Cerebellar nuclear complex (tissue), 1 donor: Measurements from ENCODE around the gene MICAL3.
A peak's percentile ranks its signal among the peaks of the same experiment; 100 is the strongest.
"Not testable (repeated sequence)": the region's sequence is repeated elsewhere in the genome, so short reads cannot be mapped to it uniquely, and the experiment has no call there.

Experiments used
- DNase-seq, 2 experiments: peaks; one replicate each; lab custom pipeline; 2025; lab: John Stamatoyannopoulos, UW

Gene MICAL3

DNA sequence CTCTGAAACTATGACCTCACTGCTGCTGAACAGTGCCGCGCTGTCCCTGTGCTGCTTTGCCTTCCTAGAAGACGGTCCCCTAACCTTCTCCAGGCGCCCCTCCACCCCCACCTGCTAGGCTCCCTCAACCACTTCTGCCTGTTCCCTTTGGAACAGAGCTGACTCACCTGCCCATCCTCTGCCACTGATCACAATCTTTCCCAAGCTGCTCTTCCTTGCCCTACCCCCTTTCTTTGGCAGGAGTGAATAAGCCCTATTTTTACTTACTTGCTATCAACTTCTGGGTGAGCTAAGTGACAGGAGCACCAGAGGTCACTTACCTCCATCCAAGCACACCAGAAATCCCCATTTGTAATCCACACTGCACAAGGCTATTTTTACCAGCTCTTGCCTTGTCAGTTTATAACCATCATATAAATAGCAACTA, 134.1 kb downstream of the MICAL3 start:
- DNase-seq = no peak

DNA sequence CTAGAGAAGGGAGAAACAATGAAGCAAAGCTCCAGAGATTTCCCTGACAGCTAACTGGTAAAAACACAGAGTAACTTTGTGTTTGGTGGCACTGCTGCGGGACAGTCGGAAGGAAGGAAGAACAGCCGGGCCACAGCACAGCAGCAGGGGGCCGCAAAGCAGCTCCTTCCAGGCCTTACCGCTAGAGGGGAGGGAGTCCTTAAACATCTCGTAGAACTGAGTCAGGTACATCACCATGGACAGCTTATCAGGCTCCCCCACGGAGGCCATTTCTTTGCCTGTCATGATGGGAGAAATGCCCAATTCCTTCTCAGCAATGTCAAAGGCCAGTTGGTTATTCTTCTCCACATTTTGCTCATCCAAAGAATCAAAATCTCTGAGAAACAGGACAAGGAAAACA, 135.5 kb downstream of the MICAL3 start:
- DNase-seq = no peak

DNA sequence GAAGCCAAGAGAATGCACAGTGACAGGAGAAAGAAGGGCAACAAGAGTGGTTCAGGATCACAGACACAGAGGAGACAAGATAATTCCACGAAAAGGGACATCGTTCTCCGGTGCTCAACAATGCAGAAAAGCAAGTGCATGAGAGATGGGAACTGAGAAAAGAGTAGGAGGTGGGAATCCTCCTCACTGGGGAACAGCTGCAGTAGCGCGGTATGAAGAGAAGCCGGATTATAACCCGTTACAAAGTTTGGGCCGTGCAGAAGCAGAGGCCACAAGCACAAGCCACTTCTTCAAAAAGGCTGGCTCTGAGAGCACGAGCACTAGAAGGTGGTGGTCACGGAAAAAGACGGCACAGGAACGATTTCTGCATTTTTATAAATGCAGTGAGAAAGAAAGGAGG, 135.9 kb downstream of the MICAL3 start:
- no peak for DNase-seq

DNA sequence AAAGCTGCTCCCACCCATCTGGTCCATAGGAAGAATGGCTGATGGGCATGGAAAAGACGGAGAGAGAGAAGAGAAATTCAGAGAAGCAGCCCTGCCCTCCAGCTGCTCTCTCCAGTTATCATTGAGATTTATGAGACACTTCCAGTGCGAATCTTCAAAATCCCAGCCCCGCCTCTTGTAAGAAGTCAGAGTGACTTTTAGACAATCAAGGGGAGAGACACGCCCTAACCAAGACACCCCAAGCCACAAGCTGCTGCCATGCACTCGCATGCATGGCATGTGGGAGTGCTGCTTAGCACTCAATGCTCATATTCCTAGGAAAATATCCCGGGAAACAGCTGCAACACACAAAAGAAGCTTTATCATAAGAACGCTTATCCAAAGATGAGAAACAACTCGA, 139.5 kb downstream of the MICAL3 start:
- DNase-seq = no peak

DNA sequence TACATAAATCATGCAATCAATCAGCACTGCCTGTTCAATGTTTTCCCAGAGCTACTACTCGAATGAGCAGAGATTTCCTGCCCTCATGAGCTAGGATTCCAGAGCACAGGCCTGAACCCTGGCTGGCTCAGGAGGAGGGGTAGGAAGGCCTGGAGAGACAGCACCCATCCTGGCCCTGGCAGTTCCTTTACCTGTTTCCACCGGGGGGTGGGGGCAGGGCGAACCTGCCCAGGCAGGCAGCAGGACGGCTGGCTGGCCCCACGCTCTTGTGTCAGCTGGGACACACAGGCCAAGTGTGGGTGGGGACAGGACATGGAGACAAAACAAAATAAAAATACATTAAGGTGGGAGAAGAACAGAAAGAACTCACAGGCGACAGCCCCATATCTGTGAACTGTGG, 140.3 kb downstream of the MICAL3 start:
- DNase-seq = no peak

DNA sequence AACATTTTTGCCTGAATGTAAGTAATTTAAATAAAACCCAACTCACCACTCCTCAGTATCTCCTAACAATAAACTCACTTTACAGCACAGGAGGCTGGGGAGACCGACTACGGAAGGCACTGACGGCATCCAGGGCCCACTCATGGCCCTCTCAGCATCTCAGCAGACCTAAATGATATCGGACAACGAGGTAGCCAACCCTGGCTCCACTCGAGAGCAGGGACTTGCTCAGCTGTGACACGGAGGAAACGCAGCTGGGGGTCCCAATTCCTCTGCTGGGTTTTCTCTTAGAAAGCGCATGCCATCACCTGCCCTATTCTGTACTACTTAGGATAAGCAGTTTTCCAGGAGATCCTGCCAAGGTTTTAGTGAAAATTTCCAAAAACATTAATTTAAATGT, 141.0 kb downstream of the MICAL3 start:
- no peak for DNase-seq

DNA sequence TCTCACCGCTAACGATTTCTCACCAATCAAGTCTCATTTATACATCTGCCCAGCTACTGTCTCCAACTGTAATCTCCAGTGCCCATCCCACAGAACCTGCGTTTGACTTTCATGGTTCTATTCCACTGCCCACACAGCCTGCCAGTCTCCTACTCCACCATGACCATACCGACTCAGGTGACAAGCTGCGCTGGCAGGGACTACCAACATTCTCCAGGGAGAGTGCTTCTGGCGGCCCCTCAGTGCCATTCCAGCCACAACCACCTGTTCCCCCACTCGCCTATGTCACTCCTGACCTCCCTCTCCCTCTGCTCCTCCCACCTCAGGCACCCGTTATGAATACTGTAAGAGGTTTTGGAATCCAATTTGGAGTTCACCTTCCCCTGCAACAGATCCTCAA, 141.6 kb downstream of the MICAL3 start:
- no peak for DNase-seq

DNA sequence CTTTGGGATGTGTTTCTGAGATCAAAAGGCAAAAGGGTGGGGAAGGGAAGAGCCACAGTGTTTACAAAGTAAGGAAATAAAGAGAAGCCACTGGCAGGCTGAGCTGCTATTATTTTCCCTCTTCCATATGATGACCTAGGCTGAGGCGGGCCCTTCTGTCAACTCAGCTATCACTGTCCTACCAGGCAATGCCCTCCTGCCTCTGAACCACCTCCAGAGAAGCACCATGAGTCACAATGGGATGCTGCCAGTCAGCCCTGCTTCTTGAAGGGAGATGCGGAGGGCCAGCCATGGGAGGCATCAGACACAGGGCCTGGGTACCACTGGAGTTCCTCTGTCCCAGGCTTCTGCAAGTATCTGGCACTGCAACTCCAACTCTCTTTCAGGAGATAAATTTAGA, 142.2 kb downstream of the MICAL3 start:
- no peak for DNase-seq

DNA sequence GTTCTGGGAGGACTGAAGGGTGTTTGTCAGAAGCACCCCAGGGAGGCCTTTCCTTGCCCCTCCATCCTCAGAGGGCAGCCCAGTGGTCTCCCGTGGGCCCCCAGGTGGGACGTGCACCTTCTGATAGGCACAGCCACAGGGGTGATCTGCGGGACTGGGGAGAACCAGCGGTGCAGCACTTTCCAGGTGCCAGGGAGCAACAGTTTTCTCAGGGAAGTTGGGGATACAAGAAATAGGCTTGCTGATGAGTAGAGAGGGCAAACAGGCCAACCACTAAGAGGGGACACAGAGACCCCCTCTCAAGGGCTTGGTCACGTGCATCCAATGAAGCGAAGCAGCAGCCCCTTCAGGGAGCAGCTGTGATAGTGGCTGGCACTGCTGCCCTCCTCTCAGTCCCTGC, 143.0 kb downstream of the MICAL3 start:
- no peak for DNase-seq

DNA sequence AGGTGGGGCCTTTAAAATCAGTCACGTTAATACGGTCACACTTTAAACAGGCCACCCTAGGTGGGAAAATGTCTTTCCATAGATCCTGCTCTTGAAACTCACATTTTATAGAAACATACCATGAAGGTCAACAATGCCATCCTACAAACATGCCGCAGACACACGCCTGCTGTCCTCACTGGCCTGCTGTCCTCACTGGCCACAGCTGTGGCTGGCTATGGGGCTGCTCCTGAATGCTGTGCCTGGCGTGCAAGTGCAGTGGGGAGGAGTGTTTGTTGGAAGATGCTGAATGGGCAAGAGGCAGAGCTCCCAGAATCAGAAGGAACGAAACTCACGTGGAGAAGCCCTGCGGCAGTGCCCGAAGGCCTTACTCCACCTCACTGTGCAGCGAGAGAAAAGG, 143.9 kb downstream of the MICAL3 start:
- no peak for DNase-seq

DNA sequence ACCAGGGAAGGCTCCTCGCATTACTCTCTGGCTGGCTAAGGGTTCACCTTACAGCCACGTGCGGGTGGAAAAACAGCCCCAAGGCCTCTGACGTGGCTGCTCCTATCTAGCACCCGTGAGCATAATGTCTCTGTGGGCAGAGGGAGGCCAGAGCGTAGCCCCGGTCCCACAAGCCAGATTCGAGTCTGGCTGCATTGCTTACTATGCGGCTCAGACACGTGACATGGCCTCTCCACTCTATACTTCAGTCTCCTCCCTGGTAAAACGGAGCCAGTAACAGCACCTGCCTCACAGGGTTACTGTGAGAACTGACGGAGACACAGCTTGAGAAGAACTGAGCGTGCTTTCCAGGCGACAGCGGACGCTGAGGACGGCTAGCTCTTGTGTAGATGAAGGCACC, 144.3 kb downstream of the MICAL3 start:
- DNase-seq = no peak

DNA sequence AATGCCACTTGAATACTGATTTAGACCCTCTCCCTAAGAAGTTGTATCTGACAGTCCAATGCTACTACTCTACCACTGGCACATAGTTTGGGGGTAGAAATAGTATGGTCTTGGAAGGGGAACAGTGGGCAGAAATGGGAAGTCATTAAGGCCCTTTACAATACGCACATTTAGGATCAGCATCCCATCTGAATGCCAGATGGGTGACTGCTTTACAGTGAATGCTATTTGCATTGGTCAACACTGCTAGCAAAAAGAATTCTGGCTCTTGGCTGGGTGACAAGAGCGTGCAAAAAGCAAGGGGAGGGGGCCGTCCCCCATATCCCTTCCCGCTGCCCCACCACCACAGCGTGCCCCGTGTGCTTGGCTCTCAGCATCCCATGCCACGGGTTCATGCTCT, 145.4 kb downstream of the MICAL3 start:
- no peak for DNase-seq

DNA sequence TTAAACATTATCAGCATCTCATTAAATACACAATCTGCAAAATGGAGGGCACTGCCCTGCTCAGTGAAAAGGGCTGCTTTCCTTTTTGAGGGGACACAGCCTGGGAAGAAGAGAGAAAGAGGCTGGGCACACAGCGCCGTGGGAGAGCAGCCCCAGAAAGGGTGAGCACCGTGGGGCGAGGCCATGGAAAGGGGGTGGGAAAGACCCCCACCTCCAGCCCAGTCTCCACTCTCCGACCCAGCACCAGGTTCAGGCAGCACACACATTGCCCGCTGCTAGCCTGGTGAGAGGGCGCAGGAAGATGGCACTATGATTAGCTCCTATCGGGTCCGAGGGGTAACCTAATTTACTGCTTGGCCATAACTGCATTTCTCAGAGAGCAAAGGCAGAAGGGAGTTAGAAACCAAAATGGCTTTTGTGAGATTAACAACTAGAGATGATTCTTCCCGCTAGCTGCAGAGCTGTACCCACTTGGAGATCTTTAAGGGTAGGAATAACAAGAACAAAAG, 146.1 kb downstream of the MICAL3 start:
- DNase-seq = no peak

DNA sequence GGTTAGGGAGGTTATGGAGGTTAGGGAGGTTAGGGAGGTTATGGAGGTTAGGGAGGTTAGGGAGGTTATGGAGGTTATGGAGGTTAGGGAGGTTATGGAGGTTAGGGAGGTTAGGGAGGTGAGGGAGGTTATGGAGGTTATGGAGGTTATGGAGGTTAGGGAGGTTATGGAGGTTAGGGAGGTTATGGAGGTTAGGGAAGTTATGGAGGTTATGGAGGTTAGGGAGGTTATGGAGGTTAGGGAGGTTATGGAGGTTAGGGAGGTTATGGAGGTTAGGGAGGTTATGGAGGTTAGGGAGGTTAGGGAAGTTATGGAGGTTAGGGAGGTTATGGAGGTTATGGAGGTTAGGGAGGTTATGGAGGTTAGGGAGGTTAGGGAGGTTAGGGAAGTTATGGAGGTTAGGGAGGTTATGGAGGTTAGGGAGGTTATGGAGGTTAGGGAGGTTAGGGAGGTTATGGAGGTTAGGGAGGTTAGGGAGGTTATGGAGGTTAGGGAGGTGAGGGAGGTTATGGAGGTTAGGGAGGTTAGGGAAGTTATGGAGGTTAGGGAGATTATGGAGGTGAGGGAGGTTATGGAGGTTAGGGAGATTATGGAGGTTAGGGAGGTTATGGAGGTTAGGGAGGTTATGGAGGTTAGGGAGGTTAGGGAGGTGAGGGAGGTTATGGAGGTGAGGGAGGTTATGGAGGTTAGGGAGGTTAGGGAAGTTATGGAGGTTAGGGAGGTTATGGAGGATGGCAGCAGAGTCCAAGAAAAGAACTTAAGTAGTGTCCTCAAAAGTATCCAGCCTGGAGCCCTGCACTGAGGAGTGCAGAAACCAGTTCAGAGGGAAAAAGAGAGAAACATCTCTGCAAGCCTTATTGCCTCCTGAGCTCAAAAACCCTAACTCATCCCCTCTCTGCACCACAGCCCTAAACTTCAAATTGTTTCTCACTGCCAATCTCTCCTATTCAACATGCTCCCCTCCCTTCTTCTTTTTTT, 147.2 kb downstream of the MICAL3 start:
- DNase-seq = not testable (repeated sequence)

DNA sequence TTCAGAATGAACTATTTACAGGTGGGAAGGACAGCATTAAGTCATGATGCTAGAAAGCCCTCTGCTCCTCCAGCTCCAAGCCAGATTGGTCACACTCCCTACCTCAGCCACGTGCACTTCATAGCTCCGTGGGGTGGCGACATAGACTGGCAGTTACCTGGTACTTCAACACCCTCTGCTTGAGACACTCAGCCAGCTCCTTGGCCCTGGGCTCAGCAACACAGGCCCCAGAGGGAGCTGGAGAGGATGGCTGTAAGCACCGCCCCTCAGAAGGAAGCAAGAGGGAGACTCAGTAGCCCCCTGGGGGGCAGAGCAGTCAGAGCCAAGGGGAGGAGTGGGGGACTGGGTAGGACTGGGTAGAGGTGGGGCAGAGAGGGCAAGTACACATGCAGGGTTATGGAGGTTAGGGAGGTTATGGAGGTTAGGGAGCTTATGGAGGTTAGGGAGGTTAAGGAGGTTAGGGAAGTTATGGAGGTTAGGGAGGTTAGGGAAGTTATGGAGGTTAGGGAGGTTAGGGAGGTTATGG, 148.0 kb downstream of the MICAL3 start:
- DNase-seq = no peak

DNA sequence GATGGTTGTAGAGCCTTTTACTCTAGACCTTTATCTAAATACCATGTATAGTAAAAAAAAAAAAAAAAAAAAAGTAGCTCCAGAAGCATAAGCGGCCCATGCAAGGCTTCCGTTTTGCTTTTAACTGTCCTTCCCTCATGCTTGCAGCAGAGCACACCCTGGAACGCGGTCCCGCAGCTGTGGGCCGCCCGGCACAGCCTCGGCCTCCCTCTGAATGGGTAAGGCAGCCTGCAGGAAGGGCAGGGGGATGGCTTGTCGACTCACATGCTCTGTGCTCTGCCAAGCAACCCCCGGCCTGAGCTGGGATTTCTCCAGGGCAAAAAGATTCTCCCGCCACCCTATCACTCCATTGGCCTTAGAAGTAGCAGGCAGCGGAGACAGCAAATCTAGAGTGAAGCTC, 148.7 kb downstream of the MICAL3 start:
- DNase-seq = no peak

DNA sequence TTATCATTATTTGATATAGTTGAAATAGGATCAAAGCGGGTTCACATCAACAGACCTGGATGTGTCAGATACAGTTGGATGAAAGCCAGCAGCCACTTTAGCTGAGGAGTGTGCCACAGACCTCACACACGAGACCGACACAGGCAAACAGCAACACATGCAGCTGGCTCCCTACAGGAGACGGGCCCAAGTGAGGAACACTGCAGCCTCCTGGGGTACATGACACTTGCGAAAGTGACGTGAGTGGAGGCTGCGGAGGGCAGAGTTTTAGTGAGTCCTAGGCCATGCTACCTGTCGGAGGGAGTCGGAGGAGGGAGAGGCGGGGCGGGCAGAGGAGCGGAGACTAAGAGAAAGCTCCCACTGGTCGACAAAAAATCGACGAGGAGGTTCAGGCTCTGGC, 149.2 kb downstream of the MICAL3 start:
- no peak for DNase-seq

DNA sequence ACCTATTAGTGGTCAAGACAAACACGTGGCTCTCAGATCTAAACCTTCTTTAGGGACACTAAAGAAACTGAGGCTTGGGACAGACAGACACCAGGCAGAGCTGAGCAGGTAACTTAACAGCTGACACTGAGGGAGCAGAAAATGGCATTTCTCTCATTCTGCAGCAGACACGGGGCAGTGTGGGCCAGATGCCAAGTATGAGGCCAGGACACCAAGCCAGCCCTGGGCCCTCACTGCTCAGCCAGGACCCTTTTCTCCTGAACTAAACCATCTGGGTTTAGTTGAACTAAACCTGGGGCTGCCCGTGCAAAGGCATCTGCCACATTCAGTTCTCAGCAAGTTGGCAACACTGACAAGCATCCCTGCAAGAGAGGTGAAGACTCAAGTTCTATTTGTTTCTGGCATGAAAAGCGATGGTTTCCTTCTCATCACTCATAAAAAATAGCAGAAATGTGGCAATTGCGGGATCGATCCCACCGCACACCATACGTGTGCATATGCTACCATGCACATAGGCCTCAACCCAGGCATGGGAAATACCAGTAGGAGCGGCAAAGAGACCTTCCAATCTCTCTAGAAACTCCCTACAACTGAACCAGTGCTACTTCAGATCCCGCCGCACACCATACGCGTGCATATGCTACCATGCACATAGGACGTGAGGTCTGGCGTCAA, 150.0 kb downstream of the MICAL3 start:
- DNase-seq = no peak

DNA sequence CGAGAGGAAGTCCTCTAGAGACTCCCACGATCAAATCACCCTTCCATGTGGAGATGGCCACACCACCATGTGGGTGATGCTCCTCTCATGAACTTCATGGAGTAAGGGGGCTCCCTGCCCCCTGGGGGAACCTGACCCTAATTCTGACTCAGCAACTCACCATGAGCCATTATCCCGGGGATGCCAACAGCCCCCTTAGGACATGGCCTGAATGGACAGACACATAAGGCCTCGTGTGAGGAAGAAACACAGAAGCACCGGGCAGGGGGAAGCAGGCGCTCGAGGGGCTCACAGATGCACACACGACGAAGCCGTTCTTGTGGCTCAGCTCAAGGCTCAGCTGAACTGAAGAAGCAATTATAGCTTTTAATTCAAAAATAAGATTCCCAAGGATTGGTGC, 150.6 kb downstream of the MICAL3 start:
- no peak for DNase-seq

DNA sequence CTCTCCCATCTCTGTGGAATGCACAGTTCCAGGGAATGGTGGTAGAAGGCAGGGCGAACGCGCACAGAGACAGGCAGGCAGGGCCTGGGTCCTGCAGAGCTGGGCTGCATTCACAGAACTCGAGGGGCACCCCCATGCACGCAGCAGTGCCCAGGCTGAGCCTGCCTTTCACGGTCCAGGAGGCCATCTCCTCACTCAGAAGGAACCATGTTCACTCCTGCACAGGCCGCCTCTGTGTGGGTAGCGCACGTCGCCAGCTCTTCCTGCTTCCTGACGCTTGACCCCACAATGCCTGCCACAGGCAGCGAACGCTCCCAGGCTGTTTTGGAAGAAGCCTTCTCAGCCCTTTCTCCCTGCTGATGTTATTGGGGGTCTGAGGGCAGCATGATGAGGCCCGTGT, 151.2 kb downstream of the MICAL3 start:
- DNase-seq = no peak

DNA sequence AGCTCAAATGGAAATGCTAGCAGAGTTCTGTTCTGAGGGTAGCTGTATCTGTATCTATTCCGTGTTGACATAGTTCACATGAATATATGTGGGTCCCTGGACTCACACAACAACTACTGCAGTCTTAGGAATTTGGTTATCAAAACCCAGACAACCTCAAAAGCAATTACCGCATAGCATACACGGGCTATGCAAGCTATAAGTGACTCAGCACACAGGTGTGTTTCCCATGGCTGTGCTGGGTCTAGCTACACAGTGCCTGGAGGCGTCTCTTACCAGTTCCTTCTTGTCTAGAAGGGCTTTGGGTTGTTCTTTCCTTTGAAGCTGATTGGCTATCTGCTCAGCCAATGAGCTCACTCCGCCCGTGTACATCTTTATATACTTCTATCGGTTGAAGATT, 151.9 kb downstream of the MICAL3 start:
- DNase-seq = no peak

DNA sequence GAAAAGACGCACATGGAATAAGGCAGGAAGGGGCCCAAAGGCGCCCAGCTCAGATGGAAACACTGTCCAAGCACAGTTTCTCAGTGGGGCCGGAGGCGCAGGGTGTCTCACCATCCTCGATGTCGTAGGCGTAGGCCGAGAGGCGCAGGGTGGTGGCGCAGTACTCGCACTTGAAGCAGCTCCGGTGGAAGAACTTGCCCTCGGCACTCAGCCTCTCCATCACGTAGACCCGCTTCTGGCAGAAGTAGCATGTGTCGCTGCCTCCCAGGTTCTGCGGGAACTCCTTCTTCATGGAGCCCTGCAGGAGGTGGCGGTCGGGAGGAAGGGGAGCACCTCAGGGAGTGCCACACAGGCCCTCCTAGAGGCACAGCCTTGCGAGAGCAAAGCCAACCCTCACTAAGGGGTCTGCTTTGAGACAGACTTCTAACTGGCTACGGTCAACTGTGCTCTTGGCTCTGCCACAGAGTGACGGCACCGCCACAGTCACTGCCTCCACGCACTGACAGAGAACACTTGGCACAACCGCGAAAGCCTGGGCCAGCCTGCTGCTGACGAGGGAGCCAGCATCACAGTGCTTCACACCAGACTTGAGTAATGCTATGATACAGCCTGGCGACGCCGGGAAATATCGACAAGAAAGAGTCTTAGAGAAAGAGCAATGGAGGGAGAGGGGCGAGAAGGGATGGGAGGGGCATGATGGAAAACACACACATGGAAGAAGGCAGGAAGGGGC, 152.5 kb downstream of the MICAL3 start:
- DNase-seq = peak; percentile 70 to 78
